Measurements from ENCODE around the gene RIN1.

- TF ChIP-seq POLR2AphosphoS5 (IDR thresholded peaks at IDR 0.05) (no peak), POLR2A (IDR thresholded peaks at IDR 0.05) (no peak), CTCF (IDR thresholded peaks at IDR 0.05) (no peak), EP300 (IDR thresholded peaks at IDR 0.05; ENCODE audit: low read depth) (no peak)
Observed at GRCh38 chr11:66369073-66369894, 33.0 kb upstream of the RIN1 start.

Measured in transverse colon (tissue), 4 donors.